Measurements from ENCODE around the gene COL4A4. TPM values are rescaled to one million over a fixed set of nuclear protein-coding genes. Genes with fewer than 3 reads are reported as not detected.

The COL4A4 gene
- total RNA-seq, 1 donor from 2014 or later, result 0.05 TPM

- H3K27ac Mint-ChIP-seq (ENCODE audit: unreplicated experiment), result no peak overlapping the region
- H3K27me3 Mint-ChIP-seq (ENCODE audit: unreplicated experiment), result no peaks in the 10 kb centered on the region
- no peak for TF ChIP-seq CTCF (IDR thresholded peaks at IDR 0.05; ENCODE audit: partially characterized antibody, unreplicated experiment)
- no peaks in the 10 kb centered on the region for H3K4me1 Mint-ChIP-seq (ENCODE audit: low read depth, unreplicated experiment)
- DNase-seq, result no peak
- no peak overlapping the region for H3K4me3 Mint-ChIP-seq (ENCODE audit: unreplicated experiment)
- H3K9me3 Mint-ChIP-seq (ENCODE audit: unreplicated experiment), result peaks cover 1% of the 10 kb centered on the region
- no peaks in the 10 kb centered on the region for H3K36me3 Mint-ChIP-seq (ENCODE audit: unreplicated experiment)
Measured at GRCh38 chr2:227020416-227020815, 143.6 kb downstream of the COL4A4 start.

DNA sequence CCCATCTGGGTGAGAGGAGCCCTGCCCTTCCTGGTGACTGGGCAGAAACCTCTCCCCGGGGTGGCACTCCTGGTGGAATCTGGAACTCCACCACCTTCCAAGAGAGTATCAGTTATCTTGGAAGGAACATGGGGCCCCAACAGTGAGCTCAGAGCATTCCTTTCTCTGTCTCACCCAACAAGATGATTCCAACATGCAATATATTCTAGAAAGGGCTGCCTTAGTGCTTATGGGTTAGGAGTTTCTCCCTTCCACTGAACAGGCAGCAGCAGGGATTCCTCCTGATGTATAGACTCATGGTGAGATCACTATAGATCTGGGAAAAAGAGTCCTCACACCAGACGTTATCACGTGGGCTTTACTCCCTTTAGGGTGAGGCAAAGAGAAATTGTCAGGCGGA is 147.1 kb downstream of the COL4A4 start:
- Mint-ChIP-seq H3K4me1 (ENCODE audit: low read depth, unreplicated experiment) (no peaks in the 10 kb centered on the region), H3K4me3 (ENCODE audit: unreplicated experiment) (no peak overlapping the region), H3K27ac (ENCODE audit: unreplicated experiment) (no peak overlapping the region), H3K9me3 (ENCODE audit: unreplicated experiment) (peaks cover 1% of the 10 kb centered on the region), H3K27me3 (ENCODE audit: unreplicated experiment) (no peaks in the 10 kb centered on the region), H3K36me3 (ENCODE audit: unreplicated experiment) (no peaks in the 10 kb centered on the region)
- no peak for TF ChIP-seq CTCF (IDR thresholded peaks at IDR 0.05; ENCODE audit: partially characterized antibody, unreplicated experiment)
- DNase-seq, result no peak

- no peak for TF ChIP-seq CTCF (IDR thresholded peaks at IDR 0.05; ENCODE audit: partially characterized antibody, unreplicated experiment)
- Mint-ChIP-seq H3K27ac (ENCODE audit: unreplicated experiment) (no peak overlapping the region), H3K27me3 (ENCODE audit: unreplicated experiment) (no peaks in the 10 kb centered on the region), H3K36me3 (ENCODE audit: unreplicated experiment) (no peaks in the 10 kb centered on the region), H3K4me1 (ENCODE audit: low read depth, unreplicated experiment) (no peaks in the 10 kb centered on the region), H3K4me3 (ENCODE audit: unreplicated experiment) (no peak overlapping the region), H3K9me3 (ENCODE audit: unreplicated experiment) (peaks cover 3% of the 10 kb centered on the region)
- DNase-seq, result no peak
Measured at GRCh38 chr2:227013881-227014280, 150.1 kb downstream of the COL4A4 start.

DNA sequence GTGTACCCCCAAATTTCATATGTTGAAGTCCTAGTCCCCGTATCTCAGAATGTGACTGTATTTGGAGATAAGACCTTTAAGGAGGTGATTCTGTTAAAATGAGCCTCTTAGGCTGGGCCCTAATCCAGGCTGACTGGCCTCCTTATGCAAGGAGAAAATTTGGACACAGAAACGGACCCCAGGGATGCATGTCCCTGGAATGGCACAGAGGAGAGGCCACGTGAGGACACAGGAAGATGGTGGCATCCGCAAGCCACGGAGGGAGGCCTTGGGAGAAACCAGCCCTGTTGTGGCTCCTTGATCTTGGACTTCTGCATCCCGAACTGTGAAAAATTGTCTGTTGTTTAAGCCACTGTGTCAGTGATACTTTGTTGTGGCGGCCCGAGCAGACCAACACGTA is 150.7 kb downstream of the COL4A4 start:
- Mint-ChIP-seq H3K4me1 (ENCODE audit: low read depth, unreplicated experiment) (no peaks in the 10 kb centered on the region), H3K27ac (ENCODE audit: unreplicated experiment) (no peak overlapping the region), H3K27me3 (ENCODE audit: unreplicated experiment) (no peaks in the 10 kb centered on the region), H3K36me3 (ENCODE audit: unreplicated experiment) (no peaks in the 10 kb centered on the region), H3K4me3 (ENCODE audit: unreplicated experiment) (no peak overlapping the region), H3K9me3 (ENCODE audit: unreplicated experiment) (peaks cover 5% of the 10 kb centered on the region)
- TF ChIP-seq CTCF (IDR thresholded peaks at IDR 0.05; ENCODE audit: partially characterized antibody, unreplicated experiment), result no peak
- DNase-seq, result no peak

DNA sequence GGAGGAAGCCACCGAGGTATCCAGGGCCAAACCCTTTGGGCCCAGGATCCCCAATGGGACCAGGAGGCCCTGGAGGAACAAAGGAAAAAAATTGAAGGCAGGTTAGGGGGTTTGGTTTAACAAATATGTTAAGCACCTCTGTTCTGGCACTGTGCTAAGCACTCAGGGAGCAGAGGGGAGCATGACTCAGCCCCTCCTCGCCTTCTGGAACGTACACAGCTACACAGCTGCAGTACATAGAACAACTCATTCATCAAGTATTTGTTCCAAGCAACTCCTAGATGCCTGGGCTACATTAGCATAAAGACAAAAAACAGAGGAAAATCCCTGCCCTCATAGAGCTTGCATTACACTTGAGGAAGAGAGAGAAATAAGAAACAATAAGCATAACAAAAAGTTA is 153.6 kb downstream of the COL4A4 start:
- Mint-ChIP-seq H3K27ac (ENCODE audit: unreplicated experiment) (no peak overlapping the region), H3K4me1 (ENCODE audit: low read depth, unreplicated experiment) (no peaks in the 10 kb centered on the region), H3K36me3 (ENCODE audit: unreplicated experiment) (no peaks in the 10 kb centered on the region), H3K4me3 (ENCODE audit: unreplicated experiment) (no peak overlapping the region), H3K27me3 (ENCODE audit: unreplicated experiment) (no peaks in the 10 kb centered on the region), H3K9me3 (ENCODE audit: unreplicated experiment) (peaks cover 4% of the 10 kb centered on the region)
- DNase-seq, result no peak
- TF ChIP-seq CTCF (IDR thresholded peaks at IDR 0.05; ENCODE audit: partially characterized antibody, unreplicated experiment), result no peak

Measured in glutamatergic neuron (in vitro differentiated cells).